Natural killer cell (primary cell): ENCODE measurements around the gene ZNF200. TPM values are rescaled to one million over a fixed set of nuclear protein-coding genes. Genes with fewer than 3 reads are reported as not detected.
A peak's percentile ranks its signal among the peaks of the same experiment; 100 is the strongest.

ENCODE experiments used
- ATAC-seq, 3 donors: fragments of 150-1000 bp in 2 of 3; fragments of 200-7000 bp in 1 of 3; cut with Tn5 transposase; 1 replicate in 1 of 3; 2 replicates in 2 of 3; pipeline ENCODE4 v1.10.0; 2021; ENCODE audit warnings: mild to moderate bottlenecking in 2 of 3, moderate library complexity in 2 of 3
- DNase-seq, 2 donors: peaks; one replicate each; pipeline versions ENCODE4 v3.0.0 to v3.0.0-alpha.2; 2013 to 2021; ENCODE audit warnings: mixed read lengths in 1 of 2
- H3K27ac ChIP-seq: one replicate; pipeline ENCODE4 v1.5.1; 2013; ENCODE audit warnings: mild to moderate bottlenecking, low read length
- H3K27me3 ChIP-seq: one replicate; pipeline ENCODE4 v1.6.1; 2013; ENCODE audit warnings: low read length; ENCODE audit not compliant: control insufficient read depth, insufficient read depth
- H3K36me3 ChIP-seq: one replicate; pipeline ENCODE4 v1.6.1; 2013; ENCODE audit warnings: low read length; ENCODE audit not compliant: control insufficient read depth, insufficient read depth
- H3K4me1 ChIP-seq: one replicate; pipeline ENCODE4 v1.6.1; 2013; ENCODE audit warnings: low read length; ENCODE audit not compliant: control insufficient read depth, insufficient read depth
- H3K4me3 ChIP-seq: one replicate; pipeline ENCODE4 v1.5.1; 2013; ENCODE audit warnings: low read length
- H3K9me3 ChIP-seq: one replicate; pipeline ENCODE4 v1.6.1; 2013; ENCODE audit warnings: low read length; ENCODE audit not compliant: control insufficient read depth, insufficient read depth
- H3K27ac Mint-ChIP-seq, 2 donors: one replicate each; pipeline ENCODE4 v1.8.0; 2022; ENCODE audit warnings: mild to moderate bottlenecking in 2 of 2, mixed read lengths in 2 of 2, moderate library complexity in 1 of 2
- H3K27me3 Mint-ChIP-seq, 2 donors: one replicate each; pipeline ENCODE4 v1.8.0; 2022; ENCODE audit warnings: low read depth in 2 of 2, mixed read lengths in 2 of 2
- H3K36me3 Mint-ChIP-seq: one replicate; pipeline ENCODE4 v1.8.0; 2022; ENCODE audit warnings: mixed read lengths
- H3K4me1 Mint-ChIP-seq, 2 donors: one replicate each; pipeline ENCODE4 v1.8.0; 2022; ENCODE audit warnings: mixed read lengths in 2 of 2
- H3K4me3 Mint-ChIP-seq: one replicate; pipeline ENCODE4 v1.8.0; 2022; ENCODE audit warnings: mild to moderate bottlenecking, moderate library complexity, mixed read lengths
- H3K9me3 Mint-ChIP-seq, 2 donors: one replicate each; pipeline ENCODE4 v1.8.0; 2022; ENCODE audit warnings: mixed read lengths in 2 of 2
- WGBS: methylation state at CpG from one replicate; pipeline ENCODE4 v1.1.7; 2013; ENCODE audit warnings: missing lambda C conversion rate; ENCODE audit not compliant: insufficient coverage; 5-methylcytosine and 5-hydroxymethylcytosine counted together
- intact Hi-C: fragments of 100-400 bp; cut with micrococcal nuclease; formaldehyde crosslinking; loops from one replicate; pipeline ENCODE4 v1.14.2; 2022
- total RNA-seq, 4 donors: library from RNA; stranded (reverse); fragments of 120-200 nt in 1 of 4; gene quantifications; one replicate each; pipeline versions ENCODE4 v1.2.3 to v1.2.4, GENCODE V29; 2013 to 2022
- TF ChIP-seq, protein P1 (sequence below): fragments of 200-600 bp; IDR thresholded peaks from one replicate; pipeline ENCODE4 v1.8.0; 2022; ENCODE audit warnings: antibody characterized with exemption

Gene ZNF200
- total RNA-seq, 3 donors from 2014 or later (not counting 1 experiment from before 2014, with no cell fraction given): 5.3 to 10.9 (median 5.6) TPM

DNA sequence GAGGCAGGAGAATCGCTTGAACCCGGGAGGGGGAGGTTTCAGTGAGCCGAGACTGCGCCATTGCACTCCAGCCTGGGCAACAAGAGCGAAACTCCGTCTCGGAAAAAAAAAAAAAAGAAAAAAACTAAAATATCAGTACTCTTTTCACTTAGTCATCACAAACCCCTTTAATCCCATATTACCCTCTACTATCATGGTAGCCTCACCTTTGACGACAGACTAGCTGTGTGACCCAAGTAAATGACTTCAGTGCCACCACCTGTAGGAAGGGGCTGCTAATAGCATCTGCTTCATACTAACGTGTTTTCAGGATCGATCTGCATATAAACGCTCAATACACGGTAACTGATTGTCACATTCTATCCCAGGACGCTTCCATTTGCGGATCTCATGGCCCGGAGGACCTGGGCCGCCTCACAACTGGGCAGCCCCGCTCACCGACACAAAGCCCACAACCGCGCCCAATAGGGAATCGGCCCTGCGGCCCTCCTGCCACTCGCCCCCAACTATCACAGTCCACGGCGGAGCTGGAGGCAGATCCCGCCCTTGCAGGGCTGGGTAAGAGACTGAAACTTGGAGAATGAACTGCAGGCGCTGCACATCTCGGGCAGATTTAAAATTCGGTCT, 47.3 kb upstream of the ZNF200 start:
- ATAC-seq (peak; percentile 3 to 13 (median 12)), DNase-seq (no peak)
- TF ChIP-seq, protein P1, sequence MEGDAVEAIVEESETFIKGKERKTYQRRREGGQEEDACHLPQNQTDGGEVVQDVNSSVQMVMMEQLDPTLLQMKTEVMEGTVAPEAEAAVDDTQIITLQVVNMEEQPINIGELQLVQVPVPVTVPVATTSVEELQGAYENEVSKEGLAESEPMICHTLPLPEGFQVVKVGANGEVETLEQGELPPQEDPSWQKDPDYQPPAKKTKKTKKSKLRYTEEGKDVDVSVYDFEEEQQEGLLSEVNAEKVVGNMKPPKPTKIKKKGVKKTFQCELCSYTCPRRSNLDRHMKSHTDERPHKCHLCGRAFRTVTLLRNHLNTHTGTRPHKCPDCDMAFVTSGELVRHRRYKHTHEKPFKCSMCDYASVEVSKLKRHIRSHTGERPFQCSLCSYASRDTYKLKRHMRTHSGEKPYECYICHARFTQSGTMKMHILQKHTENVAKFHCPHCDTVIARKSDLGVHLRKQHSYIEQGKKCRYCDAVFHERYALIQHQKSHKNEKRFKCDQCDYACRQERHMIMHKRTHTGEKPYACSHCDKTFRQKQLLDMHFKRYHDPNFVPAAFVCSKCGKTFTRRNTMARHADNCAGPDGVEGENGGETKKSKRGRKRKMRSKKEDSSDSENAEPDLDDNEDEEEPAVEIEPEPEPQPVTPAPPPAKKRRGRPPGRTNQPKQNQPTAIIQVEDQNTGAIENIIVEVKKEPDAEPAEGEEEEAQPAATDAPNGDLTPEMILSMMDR: no peak
- H3K9me3 ChIP-seq: no peaks in the 10 kb centered on the region
- H3K27me3 Mint-ChIP-seq: no peaks in the 10 kb centered on the region
- peak overlapping the region; percentile 98 for H3K4me3 Mint-ChIP-seq
- no peaks in the 10 kb centered on the region for H3K36me3 Mint-ChIP-seq
- H3K27me3 ChIP-seq: no peaks in the 10 kb centered on the region
- H3K4me1 Mint-ChIP-seq: peaks cover 25 to 32% of the 10 kb centered on the region in 2 donors
- peak overlapping the region; percentile 98 for H3K27ac ChIP-seq
- peak overlapping the region; percentile 92 to 95 for H3K27ac Mint-ChIP-seq
- no peaks in the 10 kb centered on the region for H3K9me3 Mint-ChIP-seq
- H3K4me1 ChIP-seq: peaks cover 34% of the 10 kb centered on the region
- intact Hi-C loops: no loop called here
- H3K36me3 ChIP-seq: peaks cover 12% of the 10 kb centered on the region
- peak overlapping the region; percentile 88 for H3K4me3 ChIP-seq
- 14% methylated on average over 27 of the region's 29 CpGs for WGBS

DNA sequence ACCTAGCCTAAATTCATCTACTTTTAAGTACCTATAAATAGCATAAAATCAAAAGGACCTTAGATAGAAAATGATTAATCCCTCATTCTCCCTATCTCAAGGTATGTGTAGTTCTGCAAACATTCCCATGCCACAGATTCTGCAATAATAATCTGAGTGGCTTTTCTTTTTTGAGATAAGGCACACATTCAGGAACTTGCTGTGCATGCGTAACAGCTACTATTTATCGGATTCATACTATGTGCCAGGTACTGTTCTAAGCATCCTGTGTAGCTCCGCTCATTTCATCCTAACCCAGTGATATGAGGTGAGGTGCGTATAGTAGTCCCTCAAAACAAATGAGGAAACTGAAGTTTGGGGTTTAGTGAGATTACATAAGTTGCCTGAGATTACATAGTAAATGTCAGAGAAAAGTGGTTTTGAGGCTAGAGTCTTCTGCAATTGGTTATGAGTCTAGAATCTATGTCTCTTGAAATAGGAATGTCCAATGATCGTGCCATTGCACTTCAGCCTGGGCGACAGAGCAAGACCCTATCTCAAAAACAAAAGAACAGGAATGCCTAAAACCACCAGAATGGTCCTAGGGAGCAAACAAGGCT, 46.4 kb upstream of the ZNF200 start:
- Mint-ChIP-seq H3K4me1 (peaks cover 25 to 29% of the 10 kb centered on the region in 2 donors), H3K27ac (no peak overlapping the region), H3K36me3 (no peaks in the 10 kb centered on the region), H3K9me3 (no peaks in the 10 kb centered on the region), H3K4me3 (peak overlapping the region; percentile 35), H3K27me3 (no peaks in the 10 kb centered on the region)
- Histone ChIP-seq H3K36me3 (peaks cover 9% of the 10 kb centered on the region), H3K4me3 (no peak overlapping the region), H3K27me3 (no peaks in the 10 kb centered on the region), H3K27ac (no peak overlapping the region), H3K4me1 (peaks cover 34% of the 10 kb centered on the region), H3K9me3 (no peaks in the 10 kb centered on the region)
- DNase-seq: no peak
- 93% methylated on average over 6 of the region's 6 CpGs for WGBS
- intact Hi-C loops: no loop called here
- TF ChIP-seq, protein P1: no peak
- no peak for ATAC-seq

GRCh38 chr16:3276679-3277078, 41.7 kb upstream of the ZNF200 start:
- H3K4me3 ChIP-seq: no peak overlapping the region
- H3K9me3 ChIP-seq: no peaks in the 10 kb centered on the region
- Mint-ChIP-seq H3K27me3 (no peaks in the 10 kb centered on the region), H3K4me3 (no peak overlapping the region), H3K9me3 (no peaks in the 10 kb centered on the region), H3K36me3 (no peaks in the 10 kb centered on the region), H3K4me1 (peaks cover 0 to 6% of the 10 kb centered on the region in 2 donors), H3K27ac (no peak overlapping the region)
- DNase-seq (no peak), ATAC-seq (no peak)
- no peak overlapping the region for H3K27ac ChIP-seq
- intact Hi-C loops: no loop called here
- no peaks in the 10 kb centered on the region for H3K27me3 ChIP-seq
- H3K36me3 ChIP-seq: no peaks in the 10 kb centered on the region
- TF ChIP-seq, protein P1: no peak
- 90% methylated on average over 4 of the region's 5 CpGs for WGBS
- H3K4me1 ChIP-seq: no peaks in the 10 kb centered on the region
